ENCODE measurements around the gene GHITM. TPM values are rescaled to one million over a fixed set of nuclear protein-coding genes. Genes with fewer than 3 reads are reported as not detected.
"Not testable (repeated sequence)": the region's sequence is repeated elsewhere in the genome, so short reads cannot be mapped to it uniquely, and the experiment has no call there.

GHITM gene
- total RNA-seq, 1 experiment from 2014 or later: 272 TPM

DNA sequence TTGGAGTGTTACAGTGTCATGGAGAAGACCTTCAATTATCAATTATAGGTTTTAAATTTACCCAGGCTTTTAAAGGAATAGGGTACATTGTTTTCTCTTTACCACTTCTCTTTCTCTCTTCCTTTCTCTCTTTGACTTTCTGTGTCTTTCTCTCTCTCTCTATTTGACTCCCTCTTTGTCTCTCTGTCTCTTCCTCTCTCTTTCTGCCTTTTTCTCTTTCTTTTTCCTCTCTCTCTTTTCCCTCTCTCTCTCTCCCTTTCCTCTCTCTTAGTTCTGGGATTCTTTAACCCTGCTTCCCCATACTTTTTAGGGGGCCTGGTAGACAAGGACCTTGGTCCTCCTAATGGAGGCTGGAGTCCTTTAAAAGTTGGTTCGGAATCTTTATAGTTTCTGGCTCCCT lies 15.9 kb upstream of the GHITM start:
- H3K27me3 Mint-ChIP-seq (ENCODE audit: insufficient read depth, unreplicated experiment): peaks cover 4% of the 10 kb centered on the region
- BruUV-seq (replicated peaks): no TSS peak

DNA sequence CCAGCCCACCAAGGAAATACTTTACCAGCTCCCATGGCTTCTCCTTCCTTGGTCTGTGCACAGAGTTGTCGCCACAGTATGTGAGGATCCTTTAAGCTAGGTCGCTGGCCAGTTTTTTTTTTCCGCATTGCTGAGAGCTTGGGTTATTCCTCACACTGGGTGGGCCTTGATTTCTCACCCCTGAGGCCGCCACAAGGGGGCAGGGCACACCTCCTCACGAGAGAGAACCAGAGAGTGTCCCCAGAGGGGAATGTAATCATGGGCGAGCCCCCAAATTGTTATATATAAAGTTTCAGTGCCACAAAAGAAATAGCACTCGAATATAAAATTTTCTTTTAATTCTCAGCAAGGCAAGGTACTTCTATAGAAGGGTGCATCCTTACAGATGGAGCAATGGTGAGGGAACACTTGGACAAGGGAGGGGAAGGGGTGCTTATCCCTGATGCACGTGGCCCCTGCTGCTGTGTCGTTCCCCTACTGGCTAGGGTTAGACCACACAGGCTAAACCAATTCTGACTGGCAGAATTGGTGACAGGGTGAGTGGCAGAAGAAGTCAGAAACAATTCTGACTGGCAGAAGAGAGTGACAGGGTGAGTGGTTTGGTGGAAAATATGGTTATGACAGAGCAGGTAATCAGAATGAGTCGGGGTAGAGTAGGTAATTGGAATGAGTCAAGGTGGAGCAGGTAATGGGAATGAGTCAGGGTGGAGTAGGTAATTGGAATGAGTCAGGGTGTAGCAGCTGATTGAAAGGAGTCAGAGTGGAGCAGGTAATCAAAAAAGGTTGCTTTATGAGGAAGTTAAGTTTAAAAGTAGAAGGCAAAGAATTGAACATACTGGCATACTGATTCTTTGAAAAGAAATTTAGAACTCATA lies 13.2 kb upstream of the GHITM start:
- peaks cover 18% of the 10 kb centered on the region for H3K27me3 Mint-ChIP-seq (ENCODE audit: insufficient read depth, unreplicated experiment)
- H3K4me3 Mint-ChIP-seq (ENCODE audit: unreplicated experiment); H3K27ac Mint-ChIP-seq (ENCODE audit: low read depth, unreplicated experiment); BruUV-seq (replicated peaks); H3K36me3 Mint-ChIP-seq (ENCODE audit: insufficient read depth, unreplicated experiment); H3K4me1 Mint-ChIP-seq (ENCODE audit: insufficient read depth, unreplicated experiment); H3K9me3 Mint-ChIP-seq (ENCODE audit: unreplicated experiment); intact Hi-C loops (cut with micrococcal nuclease); POLR2A ChIA-PET: not testable (repeated sequence)
- peak; percentile 27 for DNase-seq (ENCODE audit: unreplicated experiment)
- CTCF ChIA-PET: interaction anchor here (0.6 to 0.7 kb wide), 2 partner anchors 10 to 79 kb away, joined by 3 to 4 read pairs; no protein-coding TSS in a partner anchor

More for the DNA sequence above, 15.9 kb upstream of the GHITM start:
- CTCF ChIA-PET: interaction anchor here (0.6 kb wide), 1 partner anchor 1166 kb away, joined by 3 read pairs; no protein-coding TSS in a partner anchor
- H3K27ac Mint-ChIP-seq (ENCODE audit: low read depth, unreplicated experiment): no peak overlapping the region
- H3K4me3 Mint-ChIP-seq (ENCODE audit: unreplicated experiment): no peak overlapping the region
- peaks cover 6% of the 10 kb centered on the region for H3K4me1 Mint-ChIP-seq (ENCODE audit: insufficient read depth, unreplicated experiment)
- POLR2A ChIA-PET: interaction anchor here (0.6 kb wide), 1 partner anchor 177 kb away, joined by 4 read pairs; no protein-coding TSS in a partner anchor
- H3K9me3 Mint-ChIP-seq (ENCODE audit: unreplicated experiment): peaks cover 14% of the 10 kb centered on the region
- H3K36me3 Mint-ChIP-seq (ENCODE audit: insufficient read depth, unreplicated experiment): peaks cover 5% of the 10 kb centered on the region
- intact Hi-C loops (cut with micrococcal nuclease): no loop called here
- no peak for DNase-seq (ENCODE audit: unreplicated experiment)
- TF ChIP-seq, protein P1, sequence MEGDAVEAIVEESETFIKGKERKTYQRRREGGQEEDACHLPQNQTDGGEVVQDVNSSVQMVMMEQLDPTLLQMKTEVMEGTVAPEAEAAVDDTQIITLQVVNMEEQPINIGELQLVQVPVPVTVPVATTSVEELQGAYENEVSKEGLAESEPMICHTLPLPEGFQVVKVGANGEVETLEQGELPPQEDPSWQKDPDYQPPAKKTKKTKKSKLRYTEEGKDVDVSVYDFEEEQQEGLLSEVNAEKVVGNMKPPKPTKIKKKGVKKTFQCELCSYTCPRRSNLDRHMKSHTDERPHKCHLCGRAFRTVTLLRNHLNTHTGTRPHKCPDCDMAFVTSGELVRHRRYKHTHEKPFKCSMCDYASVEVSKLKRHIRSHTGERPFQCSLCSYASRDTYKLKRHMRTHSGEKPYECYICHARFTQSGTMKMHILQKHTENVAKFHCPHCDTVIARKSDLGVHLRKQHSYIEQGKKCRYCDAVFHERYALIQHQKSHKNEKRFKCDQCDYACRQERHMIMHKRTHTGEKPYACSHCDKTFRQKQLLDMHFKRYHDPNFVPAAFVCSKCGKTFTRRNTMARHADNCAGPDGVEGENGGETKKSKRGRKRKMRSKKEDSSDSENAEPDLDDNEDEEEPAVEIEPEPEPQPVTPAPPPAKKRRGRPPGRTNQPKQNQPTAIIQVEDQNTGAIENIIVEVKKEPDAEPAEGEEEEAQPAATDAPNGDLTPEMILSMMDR (IDR thresholded peaks at IDR 0.05; ENCODE audit: unreplicated experiment): no peak

DNA sequence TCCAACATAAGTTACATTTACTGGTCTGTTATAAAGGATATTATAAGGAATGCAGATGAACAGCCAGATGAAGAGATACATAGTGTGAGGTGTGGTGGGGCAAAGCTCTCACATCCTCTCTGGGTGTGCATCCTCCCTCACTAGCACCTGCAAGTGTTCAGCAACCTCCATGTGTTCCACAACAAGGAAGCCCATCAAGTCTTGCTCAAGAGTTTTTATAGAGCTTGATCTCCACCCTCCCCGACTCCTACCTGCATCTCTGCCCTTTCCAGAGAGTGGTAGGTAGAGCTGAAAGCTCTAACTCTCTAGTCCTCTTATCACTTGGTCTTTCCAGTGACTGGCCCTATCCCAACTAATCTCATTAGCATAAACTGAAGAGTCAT lies 12.5 kb upstream of the GHITM start:
- Mint-ChIP-seq H3K9me3 (ENCODE audit: unreplicated experiment) (peaks cover 8% of the 10 kb centered on the region), H3K4me3 (ENCODE audit: unreplicated experiment) (no peak overlapping the region), H3K27me3 (ENCODE audit: insufficient read depth, unreplicated experiment) (peaks cover 18% of the 10 kb centered on the region), H3K36me3 (ENCODE audit: insufficient read depth, unreplicated experiment) (no peaks in the 10 kb centered on the region), H3K4me1 (ENCODE audit: insufficient read depth, unreplicated experiment) (no peaks in the 10 kb centered on the region), H3K27ac (ENCODE audit: low read depth, unreplicated experiment) (no peak overlapping the region)
- BruUV-seq (replicated peaks): no TSS peak
- DNase-seq (ENCODE audit: unreplicated experiment): no peak
- TF ChIP-seq, protein P1 (IDR thresholded peaks at IDR 0.05; ENCODE audit: unreplicated experiment): no peak
- CTCF ChIA-PET: no interaction called here
- POLR2A ChIA-PET: no interaction called here
- intact Hi-C loops (cut with micrococcal nuclease): no loop called here

DNA sequence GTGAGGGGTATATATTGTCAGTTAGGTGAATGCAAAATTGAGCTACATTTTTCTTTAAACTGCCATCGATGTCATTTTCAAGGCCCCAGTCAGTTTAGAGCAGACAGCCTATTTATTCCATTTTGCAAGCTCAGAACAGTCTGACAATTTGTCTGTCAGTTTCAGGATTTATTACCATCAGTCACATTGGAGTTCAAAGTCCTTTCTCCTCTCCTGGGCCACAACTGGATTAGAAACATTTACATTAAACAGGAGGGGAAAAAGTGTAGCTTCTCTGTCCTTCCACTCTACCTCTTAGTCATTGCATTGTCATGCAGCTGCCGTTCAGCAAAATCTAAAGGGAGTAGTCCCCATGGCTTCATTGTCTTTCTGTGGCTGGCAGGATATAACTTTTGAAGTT lies 3.5 kb upstream of the GHITM start:
- no peaks in the 10 kb centered on the region for H3K36me3 Mint-ChIP-seq (ENCODE audit: insufficient read depth, unreplicated experiment)
- ChIA-PET CTCF (interaction anchor here (0.6 to 1.7 kb wide), 2 partner anchors 10 to 69 kb away, joined by 4 to 5 read pairs; no protein-coding TSS in a partner anchor), POLR2A (no interaction called here)
- H3K27ac Mint-ChIP-seq (ENCODE audit: low read depth, unreplicated experiment): no peak overlapping the region
- no peak for DNase-seq (ENCODE audit: unreplicated experiment)
- no peaks in the 10 kb centered on the region for H3K27me3 Mint-ChIP-seq (ENCODE audit: insufficient read depth, unreplicated experiment)
- no peaks in the 10 kb centered on the region for H3K9me3 Mint-ChIP-seq (ENCODE audit: unreplicated experiment)
- TF ChIP-seq, protein P1 (IDR thresholded peaks at IDR 0.05; ENCODE audit: unreplicated experiment): no peak
- no peak overlapping the region for H3K4me3 Mint-ChIP-seq (ENCODE audit: unreplicated experiment)
- BruUV-seq (replicated peaks): no TSS peak
- intact Hi-C loops (cut with micrococcal nuclease): no loop called here
- peaks cover 6% of the 10 kb centered on the region for H3K4me1 Mint-ChIP-seq (ENCODE audit: insufficient read depth, unreplicated experiment)
